Activated CD4-positive, alpha-beta T cell treated with anti-CD3 and anti-CD28 coated beads, Interleukin-2, Interleukin-4, amounts not matched to agents 100 ng/mL and 50 ng/mL, durations not matched to agents 16 hours and 8 hours (primary cell): ENCODE measurements around the gene PIK3IP1.
A peak's percentile ranks its signal among the peaks of the same experiment; 100 is the strongest.

Experiments
- DNase-seq: peaks from one replicate; pipeline ENCODE4 v3.0.0-alpha.2; 2020; ENCODE audit warnings: low spot score

The PIK3IP1 gene

GRCh38 chr22:31308181-31308580 is 15.9 kb upstream of the PIK3IP1 start:
- DNase-seq: no peak

DNA sequence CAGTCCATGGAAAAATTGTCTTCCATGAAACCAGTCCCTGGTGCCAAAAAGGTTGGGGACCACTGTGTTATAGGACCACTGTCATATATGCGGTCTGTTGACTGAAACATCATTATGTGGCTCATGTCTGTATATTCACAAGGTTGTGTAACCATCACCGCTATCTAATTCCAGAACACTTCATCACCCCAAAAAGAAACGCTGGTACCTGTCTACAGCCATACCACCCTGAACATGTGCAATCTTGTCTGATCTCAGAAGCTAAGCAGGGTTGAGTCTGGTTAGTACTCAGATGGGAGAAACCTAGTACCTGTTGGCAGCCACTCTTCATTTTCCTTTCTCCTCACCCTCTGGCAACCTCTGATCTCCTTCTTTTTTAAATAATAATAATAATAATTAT is 12.9 kb upstream of the PIK3IP1 start:
- DNase-seq: no peak

DNA sequence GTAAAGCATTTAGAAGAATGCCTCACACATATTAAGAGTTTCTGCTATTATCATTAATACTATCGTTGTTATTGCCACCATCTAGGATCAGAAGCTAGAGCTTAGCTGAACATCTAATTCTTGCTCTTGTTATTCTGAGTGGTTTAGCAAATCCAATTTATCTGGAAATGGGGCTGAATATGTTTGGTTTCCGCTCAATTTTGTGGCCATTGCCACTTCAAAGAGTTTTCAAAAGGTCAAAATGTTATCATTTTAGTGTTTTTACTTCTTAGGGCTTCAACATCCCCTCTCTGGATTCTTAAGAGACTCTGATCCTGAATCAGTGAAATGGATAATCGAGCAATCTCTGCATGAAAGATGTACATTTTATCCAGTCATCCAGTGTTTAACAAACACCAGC is 10.2 kb upstream of the PIK3IP1 start:
- DNase-seq: no peak

DNA sequence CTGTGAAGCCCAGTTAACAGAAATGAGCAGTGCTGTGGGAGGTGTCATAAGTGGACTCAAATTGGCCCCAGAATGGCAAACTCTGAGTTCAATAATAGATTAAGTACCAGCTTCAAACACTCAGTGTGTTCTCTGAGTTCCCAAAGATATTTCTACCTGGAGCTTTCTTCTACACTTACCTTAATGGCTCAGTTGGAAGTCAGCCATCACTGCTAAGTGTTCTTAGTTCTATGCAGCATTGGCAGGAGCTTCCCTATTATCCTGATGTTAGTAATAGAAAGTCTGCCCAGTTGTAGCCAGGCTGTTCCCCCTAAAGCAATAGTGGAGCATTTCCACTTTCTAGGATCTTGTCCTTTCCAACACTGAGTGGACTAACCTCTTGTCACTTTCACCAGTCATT is 9.7 kb upstream of the PIK3IP1 start:
- DNase-seq: no peak

GRCh38 chr22:31300896-31301295 is 8.6 kb upstream of the PIK3IP1 start:
- no peak for DNase-seq

- DNase-seq: peak; percentile 54
Measured at GRCh38 chr22:31295831-31296657, 3.8 kb upstream of the PIK3IP1 start.

- DNase-seq: no peak
Measured at GRCh38 chr22:31295360-31295759, 3.1 kb upstream of the PIK3IP1 start.

DNA sequence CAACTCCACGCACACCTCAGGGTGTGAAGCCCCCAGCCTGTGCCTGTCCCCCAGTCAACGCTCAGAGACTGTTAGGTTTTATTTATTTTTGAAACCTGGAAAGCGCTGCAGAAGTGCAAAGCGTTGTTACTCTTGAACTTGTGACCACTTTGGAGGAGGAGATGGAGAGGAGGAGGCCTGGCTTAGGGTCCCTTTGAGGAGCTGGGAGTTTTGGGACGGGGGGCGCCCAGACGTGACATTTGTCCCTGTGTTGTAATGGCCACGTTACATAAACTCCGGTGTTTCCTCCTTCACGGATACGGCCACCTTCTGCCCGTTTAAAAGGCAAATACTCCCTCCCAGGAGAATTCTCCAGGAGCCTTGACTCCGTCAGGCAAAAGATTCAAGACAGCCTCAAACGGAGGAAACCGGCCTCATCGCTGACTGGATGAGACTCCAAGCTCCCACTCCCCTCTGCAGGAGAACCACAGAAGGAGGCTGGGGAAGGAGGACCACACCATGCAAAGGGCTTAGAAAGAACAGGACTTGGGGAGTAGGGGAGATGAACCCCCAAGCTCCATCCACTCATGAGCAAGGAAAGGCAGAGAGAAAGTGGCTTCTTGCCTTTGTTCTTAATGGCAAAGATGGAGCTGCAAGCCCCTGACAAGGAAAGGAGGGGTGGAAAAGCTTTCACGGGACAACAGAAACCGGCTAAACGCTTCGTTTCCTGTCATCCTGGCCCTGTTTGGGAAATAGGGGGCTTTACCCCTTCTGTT is 630 bp downstream of the PIK3IP1 start:
- DNase-seq: no peak

DNA sequence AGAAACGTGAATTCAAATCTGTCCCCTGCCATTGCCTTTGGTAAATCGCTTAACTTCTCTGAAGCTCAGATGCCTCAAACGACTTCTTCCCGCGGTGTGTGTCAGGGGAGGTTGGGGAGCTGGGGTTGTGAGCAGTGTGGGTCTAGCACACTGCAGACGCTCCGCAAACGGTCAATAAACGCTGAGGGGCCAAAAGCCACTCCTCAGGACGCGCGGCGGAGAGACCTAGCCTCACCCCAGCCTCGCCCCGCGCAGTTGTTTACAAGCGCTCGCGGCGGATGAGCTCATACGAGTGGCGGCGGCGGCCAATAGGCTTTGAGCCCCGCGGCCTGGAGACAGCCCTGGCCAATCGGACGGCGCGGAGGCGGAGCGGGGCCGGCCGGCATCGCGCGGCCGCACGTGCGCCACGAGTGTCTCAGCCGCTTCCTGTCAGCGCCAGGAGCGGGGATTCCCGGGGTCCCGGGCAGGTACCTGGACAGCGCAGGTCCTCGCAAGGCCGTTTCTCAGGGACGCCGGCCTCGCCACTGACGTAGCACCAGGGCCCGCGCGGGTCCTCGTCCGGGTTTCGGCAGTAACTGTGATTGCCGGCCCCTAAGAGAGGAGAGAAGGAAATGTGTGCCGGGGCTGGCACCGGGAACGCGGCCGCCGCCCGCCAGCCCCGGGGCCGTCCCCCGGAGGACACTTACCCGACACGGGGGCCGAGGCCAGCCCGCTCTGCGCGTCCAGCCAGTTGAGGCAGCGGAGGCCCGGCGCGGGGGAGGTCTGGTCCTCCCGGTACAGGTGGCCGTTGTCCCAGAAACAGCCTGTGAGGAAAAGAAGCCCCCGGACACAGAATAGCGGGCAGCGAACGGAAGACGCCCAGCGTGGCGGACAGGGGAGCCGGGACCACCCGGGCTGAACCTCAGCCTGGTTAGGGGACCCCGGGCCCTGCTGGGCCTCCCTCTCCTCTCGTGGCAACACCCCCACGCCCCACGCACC is 1.5 kb downstream of the PIK3IP1 start:
- DNase-seq: peak; percentile 94

- no peak for DNase-seq
Measured at GRCh38 chr22:31289344-31289743, 2.9 kb downstream of the PIK3IP1 start.

DNA sequence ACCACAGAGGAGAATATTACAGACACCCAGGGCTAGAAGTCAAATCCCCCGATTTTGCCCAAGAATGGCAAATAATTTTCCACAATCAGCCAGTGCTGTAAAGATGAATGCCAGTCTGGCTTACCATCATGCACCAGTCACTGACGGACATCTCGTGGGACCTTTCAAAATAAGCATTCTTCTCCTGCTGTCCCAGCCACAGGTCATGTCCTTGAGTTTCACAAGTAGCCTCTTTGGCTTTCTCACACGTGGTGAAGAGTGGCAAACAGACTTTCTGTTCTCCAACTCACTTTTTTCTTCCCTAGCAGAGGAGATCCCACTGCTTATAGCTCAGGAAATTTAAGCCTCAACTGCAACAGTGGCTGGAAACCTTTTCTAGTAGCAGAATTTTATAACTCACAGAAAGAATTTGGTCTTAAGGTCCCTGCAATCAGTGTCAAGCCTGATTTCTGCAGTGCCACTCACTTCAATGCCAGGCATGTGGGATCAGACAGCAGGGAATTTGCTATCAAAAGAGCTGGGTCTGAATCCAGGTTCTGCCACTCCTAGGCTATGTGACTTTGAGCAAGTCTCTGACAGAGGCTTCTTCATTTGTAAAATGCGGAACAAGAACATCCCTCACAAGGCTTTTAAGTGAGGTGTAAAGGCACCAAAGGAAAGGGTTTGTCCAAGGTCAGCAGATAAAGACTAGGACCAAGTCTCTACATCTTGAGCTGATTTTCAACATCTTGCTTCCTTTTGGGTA is 3.6 kb downstream of the PIK3IP1 start:
- no peak for DNase-seq

DNA sequence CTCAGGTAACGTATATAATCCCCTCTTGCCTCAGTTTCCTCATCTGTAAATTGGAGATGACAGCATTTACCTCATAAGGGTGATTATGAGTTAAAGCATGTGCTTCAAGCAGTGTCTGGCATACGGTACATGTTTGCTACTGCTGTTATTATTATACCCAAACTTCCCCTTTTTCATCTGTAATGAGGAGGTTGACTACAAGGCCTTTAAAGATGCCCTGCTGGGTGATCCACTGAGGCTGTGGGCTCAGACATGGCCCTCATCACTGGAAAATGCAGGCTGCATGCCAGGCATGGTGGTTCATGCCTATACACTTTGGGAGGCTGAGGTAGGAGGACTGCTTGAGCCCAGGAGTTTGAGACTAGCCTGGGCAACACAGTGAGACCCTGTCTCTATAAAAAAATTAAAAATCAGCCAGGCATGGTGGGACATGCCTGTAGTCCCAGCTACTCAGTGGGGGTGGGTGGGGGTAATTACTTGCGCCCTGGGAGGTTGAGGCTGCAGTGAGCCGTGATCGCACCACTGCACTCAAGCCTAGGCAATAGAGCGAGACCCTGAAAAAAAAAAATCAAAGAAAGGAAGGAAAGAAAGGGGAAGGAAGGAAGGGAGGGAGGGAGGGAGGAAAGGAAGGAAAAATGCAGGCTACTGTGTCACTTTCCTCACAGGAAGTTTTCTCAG is 4.3 kb downstream of the PIK3IP1 start:
- DNase-seq: no peak

- DNase-seq: peak; percentile 76
Measured at GRCh38 chr22:31286360-31287255, 5.7 kb downstream of the PIK3IP1 start.

GRCh38 chr22:31284281-31285155 is 7.8 kb downstream of the PIK3IP1 start:
- no peak for DNase-seq

DNA sequence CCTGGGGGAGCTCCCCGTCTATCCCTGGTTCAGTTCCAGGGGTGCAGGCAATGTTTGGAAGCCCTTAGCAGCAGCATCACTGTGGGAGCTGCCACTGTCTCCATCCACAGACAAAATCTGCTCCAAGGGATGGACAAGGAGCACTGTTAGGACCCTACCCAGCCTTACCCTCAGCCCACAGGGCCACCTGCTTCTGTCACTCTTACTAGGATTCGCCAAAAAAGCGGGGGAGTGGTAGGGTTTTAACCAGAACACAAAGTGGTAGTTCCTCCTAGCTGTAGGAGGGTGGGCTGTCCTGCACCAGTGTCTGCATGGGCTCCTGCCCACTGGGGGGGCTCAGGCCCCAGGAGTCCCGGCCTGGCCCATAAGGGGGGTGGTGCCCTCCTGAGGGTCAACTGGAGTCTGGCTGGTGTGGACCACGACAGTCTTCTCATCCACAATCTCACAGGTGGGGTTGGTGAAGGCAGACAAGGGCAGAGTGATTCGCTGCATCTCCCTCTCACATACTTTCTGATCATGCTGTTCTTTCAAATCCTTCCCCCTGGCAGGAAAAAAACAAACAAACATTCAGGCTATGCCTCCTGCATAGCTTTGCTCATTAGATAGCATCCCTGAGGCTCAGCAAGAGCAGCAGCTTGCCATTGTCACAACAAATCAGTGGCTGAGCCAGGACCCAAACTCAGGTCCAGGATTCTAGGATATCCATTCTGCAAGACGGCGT is 9.4 kb downstream of the PIK3IP1 start:
- no peak for DNase-seq

DNA sequence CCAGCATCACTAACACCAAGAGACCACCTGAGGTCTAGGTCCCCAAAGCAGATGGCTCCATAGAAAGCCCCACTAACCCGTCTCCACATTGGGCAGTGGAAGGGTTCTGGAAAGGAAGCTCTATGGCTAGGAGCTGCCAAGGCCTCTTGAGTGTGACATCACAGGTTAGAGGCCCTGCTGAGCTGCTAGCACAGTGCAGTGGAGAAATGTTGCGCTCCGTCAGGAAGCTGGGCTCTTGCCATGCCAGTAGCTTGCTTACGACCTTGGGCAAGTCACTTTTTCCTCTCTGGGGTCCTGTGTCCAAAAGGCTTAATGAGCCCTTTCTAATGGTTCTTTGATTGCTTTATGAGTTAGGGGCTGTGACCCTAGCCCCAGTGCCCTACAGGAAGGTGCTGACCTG is 10.6 kb downstream of the PIK3IP1 start:
- DNase-seq: no peak

GRCh38 chr22:31279821-31280505 is 12.3 kb downstream of the PIK3IP1 start:
- DNase-seq: no peak

GRCh38 chr22:31279327-31279669 is 13.0 kb downstream of the PIK3IP1 start:
- DNase-seq: no peak
